Neuron (in vitro differentiated cells): Measurements from ENCODE around the gene NPAS3.

Experiments used
- H2AFZ ChIP-seq: one replicate; pipeline ENCODE4 v1.6.1; 2013; ENCODE audit warnings: low read depth, mild to moderate bottlenecking, inconsistent platforms, low read length, moderate library complexity
- H3K27me3 ChIP-seq: one replicate; pipeline ENCODE4 v1.6.1; 2013; ENCODE audit warnings: low read length; ENCODE audit not compliant: insufficient read depth
- H3K36me3 ChIP-seq: one replicate; pipeline ENCODE4 v1.6.1; 2013; ENCODE audit warnings: low read length; ENCODE audit not compliant: insufficient read depth
- H3K4me1 ChIP-seq: one replicate; pipeline ENCODE4 v1.6.1; 2013; ENCODE audit warnings: low read length; ENCODE audit not compliant: insufficient read depth
- H3K4me3 ChIP-seq: 2 replicates; pipeline ENCODE4 v1.5.1; 2013; ENCODE audit warnings: mild to moderate bottlenecking, low read length, moderate library complexity
- H3K9me3 ChIP-seq: one replicate; pipeline ENCODE4 v1.6.1; 2013; ENCODE audit warnings: low read length

NPAS3 gene

GRCh38 chr14:33710273-33710672, 771.6 kb downstream of the NPAS3 start:
- no peak overlapping the region for H2AFZ ChIP-seq
- no peak overlapping the region for H3K4me3 ChIP-seq
- H3K4me1 ChIP-seq, result peaks cover 32% of the 10 kb centered on the region
- no peaks in the 10 kb centered on the region for H3K27me3 ChIP-seq
- no peaks in the 10 kb centered on the region for H3K9me3 ChIP-seq
- H3K36me3 ChIP-seq, result no peaks in the 10 kb centered on the region

GRCh38 chr14:33711194-33711593, 772.5 kb downstream of the NPAS3 start:
- H3K4me3 ChIP-seq, result no peak overlapping the region
- H3K4me1 ChIP-seq, result peaks cover 25% of the 10 kb centered on the region
- no peak overlapping the region for H2AFZ ChIP-seq
- no peaks in the 10 kb centered on the region for H3K36me3 ChIP-seq
- no peaks in the 10 kb centered on the region for H3K27me3 ChIP-seq
- no peaks in the 10 kb centered on the region for H3K9me3 ChIP-seq

- Histone ChIP-seq H3K36me3 (no peaks in the 10 kb centered on the region), H3K9me3 (no peaks in the 10 kb centered on the region), H3K4me3 (no peak overlapping the region), H3K4me1 (peaks cover 24% of the 10 kb centered on the region), H2AFZ (no peak overlapping the region), H3K27me3 (no peaks in the 10 kb centered on the region)
Measured at GRCh38 chr14:33711811-33712216, 773.1 kb downstream of the NPAS3 start.

DNA sequence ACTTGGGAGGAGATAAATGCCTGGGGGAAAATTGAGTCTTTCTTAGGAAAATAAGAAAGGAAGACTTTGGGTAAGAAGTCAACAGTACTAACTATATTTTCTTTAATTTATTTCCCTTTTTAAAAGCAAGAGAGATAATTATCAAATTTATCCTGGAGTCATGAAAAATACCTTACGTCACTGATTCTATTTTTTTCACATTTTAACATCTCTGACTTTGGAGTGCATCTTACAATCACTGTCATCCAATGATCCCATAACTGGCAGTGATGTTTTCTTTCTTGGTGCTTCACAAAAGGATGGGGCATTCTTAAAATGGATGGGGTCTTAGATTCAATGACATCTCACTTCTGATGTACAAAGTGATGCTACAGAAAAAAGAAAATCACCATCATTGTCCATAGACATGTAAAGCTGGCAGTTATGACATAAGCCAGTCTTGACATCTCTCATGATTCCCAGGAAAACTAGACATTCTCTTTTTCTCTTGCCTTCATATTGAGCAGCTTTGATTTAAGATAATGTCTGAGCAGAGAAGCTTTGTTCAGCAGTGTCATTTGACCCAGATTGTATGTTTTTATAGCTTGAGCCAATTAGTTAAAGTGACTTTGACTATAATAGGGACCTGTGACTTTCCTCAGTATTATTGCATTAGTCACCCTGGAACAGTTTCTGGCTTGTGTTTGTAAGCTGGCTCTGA, 776.0 kb downstream of the NPAS3 start:
- H3K4me1 ChIP-seq, result peaks cover 15% of the 10 kb centered on the region
- H3K4me3 ChIP-seq, result no peak overlapping the region
- no peaks in the 10 kb centered on the region for H3K9me3 ChIP-seq
- H3K27me3 ChIP-seq, result no peaks in the 10 kb centered on the region
- no peaks in the 10 kb centered on the region for H3K36me3 ChIP-seq
- H2AFZ ChIP-seq, result no peak overlapping the region

- Histone ChIP-seq H3K9me3 (no peaks in the 10 kb centered on the region), H3K36me3 (no peaks in the 10 kb centered on the region), H3K27me3 (no peaks in the 10 kb centered on the region), H3K4me3 (no peak overlapping the region), H3K4me1 (peaks cover 15% of the 10 kb centered on the region), H2AFZ (no peak overlapping the region)
Measured at GRCh38 chr14:33715227-33715528, 776.5 kb downstream of the NPAS3 start.

DNA sequence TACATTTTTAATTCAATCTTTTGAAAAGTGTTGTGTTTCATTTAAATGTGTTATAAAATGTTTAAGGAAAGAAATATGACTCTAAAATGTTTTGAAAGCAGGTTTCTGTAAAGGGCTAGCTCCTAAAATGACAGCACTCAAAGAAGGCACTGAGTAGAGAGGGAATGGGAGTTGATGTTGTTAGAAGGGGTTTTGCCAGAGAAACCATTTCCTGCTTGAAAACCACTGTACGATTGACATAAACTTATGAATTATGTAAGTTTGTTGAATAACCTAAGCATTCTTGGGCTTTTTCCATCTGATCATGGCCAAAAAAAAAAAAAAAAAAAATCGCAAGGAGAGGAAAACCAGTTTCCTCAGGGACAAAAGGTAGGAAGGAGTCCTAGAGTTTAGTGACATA, 778.2 kb downstream of the NPAS3 start:
- H3K27me3 ChIP-seq, result no peaks in the 10 kb centered on the region
- H3K4me1 ChIP-seq, result peaks cover 8% of the 10 kb centered on the region
- H3K9me3 ChIP-seq, result no peaks in the 10 kb centered on the region
- H3K4me3 ChIP-seq, result no peak overlapping the region
- no peaks in the 10 kb centered on the region for H3K36me3 ChIP-seq
- H2AFZ ChIP-seq, result no peak overlapping the region

- no peak overlapping the region for H3K4me3 ChIP-seq
- H2AFZ ChIP-seq, result no peak overlapping the region
- no peaks in the 10 kb centered on the region for H3K36me3 ChIP-seq
- H3K9me3 ChIP-seq, result no peaks in the 10 kb centered on the region
- H3K4me1 ChIP-seq, result peaks cover 4% of the 10 kb centered on the region
- no peaks in the 10 kb centered on the region for H3K27me3 ChIP-seq
Measured at GRCh38 chr14:33717866-33718265, 779.2 kb downstream of the NPAS3 start.

GRCh38 chr14:33720284-33720787, 781.7 kb downstream of the NPAS3 start:
- H3K4me1 ChIP-seq, result peaks cover 4% of the 10 kb centered on the region
- H2AFZ ChIP-seq, result no peak overlapping the region
- no peaks in the 10 kb centered on the region for H3K27me3 ChIP-seq
- H3K4me3 ChIP-seq, result no peak overlapping the region
- no peaks in the 10 kb centered on the region for H3K36me3 ChIP-seq
- no peaks in the 10 kb centered on the region for H3K9me3 ChIP-seq

DNA sequence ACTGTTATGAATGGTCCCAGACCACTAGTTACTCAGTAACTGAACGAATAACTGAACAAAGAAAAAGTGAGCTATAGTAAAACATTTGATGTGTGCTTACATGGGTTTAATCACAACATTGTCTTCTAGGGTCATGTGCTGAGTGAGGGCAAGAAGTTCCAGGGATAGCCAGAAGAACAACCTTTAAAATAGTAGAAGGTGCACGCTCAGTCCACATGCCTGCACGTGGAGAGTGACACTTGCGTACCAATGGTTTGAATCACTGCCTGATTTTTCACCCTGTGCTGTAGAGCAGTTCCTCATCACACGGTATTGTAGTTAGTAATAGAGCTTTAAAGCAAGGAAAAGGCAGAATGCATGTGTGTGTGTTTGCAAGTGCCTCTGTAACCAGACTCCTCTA, 788.0 kb downstream of the NPAS3 start:
- H3K4me3 ChIP-seq, result no peak overlapping the region
- no peaks in the 10 kb centered on the region for H3K4me1 ChIP-seq
- no peak overlapping the region for H2AFZ ChIP-seq
- peaks cover 3% of the 10 kb centered on the region for H3K36me3 ChIP-seq
- H3K9me3 ChIP-seq, result no peaks in the 10 kb centered on the region
- H3K27me3 ChIP-seq, result no peaks in the 10 kb centered on the region

DNA sequence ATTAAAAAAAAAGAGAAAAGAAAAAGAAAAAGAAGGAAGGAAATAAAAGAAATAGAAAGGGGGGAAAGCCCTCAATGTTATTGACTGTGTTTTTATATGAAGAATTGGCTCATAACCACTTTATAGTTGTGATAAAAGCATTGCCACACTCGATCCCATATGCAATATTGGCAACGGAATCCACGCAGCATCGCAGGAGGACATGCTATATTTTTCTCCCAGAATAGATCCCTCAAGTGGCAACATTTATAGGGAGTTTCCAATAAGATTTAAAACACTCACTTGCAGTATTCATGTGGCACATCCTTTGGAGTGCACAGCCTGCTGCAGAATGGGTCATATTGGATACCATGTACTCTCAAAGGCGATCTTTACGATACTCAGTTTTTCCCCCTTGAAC, 788.9 kb downstream of the NPAS3 start:
- Histone ChIP-seq H3K9me3 (no peaks in the 10 kb centered on the region), H3K4me1 (no peaks in the 10 kb centered on the region), H3K27me3 (no peaks in the 10 kb centered on the region), H3K36me3 (peaks cover 3% of the 10 kb centered on the region), H2AFZ (no peak overlapping the region), H3K4me3 (no peak overlapping the region)

- Histone ChIP-seq H3K9me3 (no peaks in the 10 kb centered on the region), H3K27me3 (no peaks in the 10 kb centered on the region), H3K4me3 (no peak overlapping the region)
Measured at GRCh38 chr14:33728010-33728498, 789.4 kb downstream of the NPAS3 start.

DNA sequence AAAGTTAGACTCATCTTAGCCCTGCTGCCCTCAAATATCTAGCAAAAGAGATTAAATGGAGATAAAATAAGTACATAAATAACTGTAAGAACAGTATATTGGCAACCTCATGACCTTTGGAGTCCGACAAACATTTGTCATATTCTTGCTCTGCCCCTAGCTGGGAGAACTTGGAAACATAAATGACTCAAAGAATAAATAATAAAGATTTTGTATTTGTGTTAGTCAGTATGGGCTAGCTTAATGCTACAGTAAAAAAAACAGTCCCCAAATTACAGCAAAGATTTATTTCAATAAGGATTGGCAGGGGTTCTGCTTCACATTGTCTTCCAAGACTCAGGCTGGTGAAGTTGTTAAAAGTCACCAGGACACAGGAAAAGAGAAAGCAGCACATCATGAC, 791.5 kb downstream of the NPAS3 start:
- Histone ChIP-seq H2AFZ (no peak overlapping the region), H3K36me3 (peaks cover 7% of the 10 kb centered on the region), H3K4me1 (no peaks in the 10 kb centered on the region), H3K27me3 (no peaks in the 10 kb centered on the region), H3K9me3 (no peaks in the 10 kb centered on the region), H3K4me3 (no peak overlapping the region)

More at GRCh38 chr14:33728010-33728498, 789.4 kb downstream of the NPAS3 start:
- no peak overlapping the region for H2AFZ ChIP-seq
- H3K36me3 ChIP-seq, result peaks cover 3% of the 10 kb centered on the region
- no peaks in the 10 kb centered on the region for H3K4me1 ChIP-seq

DNA sequence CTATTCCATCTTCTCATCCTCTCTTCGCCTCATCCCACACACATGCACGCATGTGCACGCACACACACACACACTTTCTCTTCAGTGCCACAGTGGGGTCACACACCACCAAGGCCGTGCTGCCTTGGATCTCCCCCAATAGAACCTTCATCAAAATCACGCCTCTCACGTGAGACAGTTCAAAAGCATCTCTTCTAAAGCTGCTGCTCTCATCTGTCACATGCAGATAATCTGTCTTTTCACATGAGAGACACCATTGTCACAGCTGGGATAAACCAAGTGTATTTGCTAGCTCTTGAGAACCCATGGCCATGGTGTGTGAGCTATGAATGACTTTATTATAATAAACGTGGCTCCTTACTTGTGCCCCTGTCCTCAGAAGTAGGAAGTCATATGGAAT, 793.5 kb downstream of the NPAS3 start:
- Histone ChIP-seq H3K4me1 (no peaks in the 10 kb centered on the region), H3K4me3 (no peak overlapping the region), H3K36me3 (peaks cover 24% of the 10 kb centered on the region), H3K27me3 (no peaks in the 10 kb centered on the region), H2AFZ (no peak overlapping the region), H3K9me3 (no peaks in the 10 kb centered on the region)

GRCh38 chr14:33733310-33733709, 794.6 kb downstream of the NPAS3 start:
- no peaks in the 10 kb centered on the region for H3K27me3 ChIP-seq
- no peak overlapping the region for H2AFZ ChIP-seq
- H3K36me3 ChIP-seq, result peaks cover 34% of the 10 kb centered on the region
- no peak overlapping the region for H3K4me3 ChIP-seq
- no peaks in the 10 kb centered on the region for H3K9me3 ChIP-seq
- no peaks in the 10 kb centered on the region for H3K4me1 ChIP-seq
